ENCODE results near the gene DNAJC15. TPM values are rescaled to one million over a fixed set of nuclear protein-coding genes. Genes with fewer than 3 reads are reported as not detected.
A peak's percentile ranks its signal among the peaks of the same experiment; 100 is the strongest.

DNAJC15 gene
- total RNA-seq: 1 to 10 TPM; 1.4 to 8.2 TPM

GRCh38 chr13:43023289-43023963 lies at the start of gene DNAJC15:
DNAJC15 (plus strand) TSS chr13:43023586; CDS start chr13:43023627, 41 bp downstream.
- TF ChIP-seq CTCF (IDR thresholded peaks at IDR 0.05) (no peak), POLR2AphosphoS5 (IDR thresholded peaks at IDR 0.05) (peak; percentile 58), POLR2A (IDR thresholded peaks at IDR 0.05) (no peak)
- peak within 1 kb of the TSS; percentile 47 to 71 for H3K27ac ChIP-seq
- intact Hi-C loops (cut with DNase I): no loop called here
- no peaks in the 10 kb centered on the region for H3K4me1 ChIP-seq (replicated peaks)
- peak within 1 kb of the TSS; percentile 42 to 44 for H3K4me3 ChIP-seq
- DNase-seq (ENCODE audit: low spot score): peak; percentile 58
- 41% methylated on average over 44 of the region's 48 CpGs for WGBS
- no peaks in the 10 kb centered on the region for H3K9me3 ChIP-seq
- no peaks in the 10 kb centered on the region for H3K36me3 ChIP-seq
- no peaks in the 10 kb centered on the region for H3K27me3 ChIP-seq (replicated peaks; ENCODE audit: insufficient read depth)

- H3K27ac ChIP-seq: no peak overlapping the region
- intact Hi-C loops (cut with DNase I): no loop called here
- no peaks in the 10 kb centered on the region for H3K9me3 ChIP-seq
- TF ChIP-seq CTCF (IDR thresholded peaks at IDR 0.05) (no peak), POLR2AphosphoS5 (IDR thresholded peaks at IDR 0.05) (no peak), POLR2A (IDR thresholded peaks at IDR 0.05) (no peak)
- no peak for DNase-seq (ENCODE audit: low spot score)
- H3K27me3 ChIP-seq (replicated peaks; ENCODE audit: insufficient read depth): no peaks in the 10 kb centered on the region
- H3K4me1 ChIP-seq (replicated peaks): no peaks in the 10 kb centered on the region
- no peak overlapping the region for H3K4me3 ChIP-seq
- WGBS: 84% methylated on average over 3 of the region's 3 CpGs
- no peaks in the 10 kb centered on the region for H3K36me3 ChIP-seq
Measured at GRCh38 chr13:42976066-42976465, 47.3 kb upstream of the DNAJC15 start.

GRCh38 chr13:42977219-42977659 lies 46.1 kb upstream of the DNAJC15 start:
- H3K36me3 ChIP-seq: no peaks in the 10 kb centered on the region
- H3K27me3 ChIP-seq (replicated peaks; ENCODE audit: insufficient read depth): no peaks in the 10 kb centered on the region
- 96% methylated on average over 1 of the region's 1 CpG for WGBS
- intact Hi-C loops (cut with DNase I): no loop called here
- no peak overlapping the region for H3K27ac ChIP-seq
- no peak overlapping the region for H3K4me3 ChIP-seq
- no peaks in the 10 kb centered on the region for H3K9me3 ChIP-seq
- H3K4me1 ChIP-seq (replicated peaks): no peaks in the 10 kb centered on the region
- DNase-seq (ENCODE audit: low spot score): no peak
- TF ChIP-seq POLR2AphosphoS5 (IDR thresholded peaks at IDR 0.05) (no peak), POLR2A (IDR thresholded peaks at IDR 0.05) (no peak), CTCF (IDR thresholded peaks at IDR 0.05) (no peak)

- no peak for DNase-seq (ENCODE audit: low spot score)
- intact Hi-C loops (cut with DNase I): no loop called here
- Histone ChIP-seq H3K36me3 (no peaks in the 10 kb centered on the region), H3K27ac (no peak overlapping the region), H3K4me1 (replicated peaks) (no peaks in the 10 kb centered on the region), H3K9me3 (no peaks in the 10 kb centered on the region), H3K4me3 (no peak overlapping the region), H3K27me3 (replicated peaks; ENCODE audit: insufficient read depth) (no peaks in the 10 kb centered on the region)
- 46% methylated on average over 3 of the region's 3 CpGs for WGBS
- TF ChIP-seq CTCF (IDR thresholded peaks at IDR 0.05) (no peak), POLR2A (IDR thresholded peaks at IDR 0.05) (no peak), POLR2AphosphoS5 (IDR thresholded peaks at IDR 0.05) (no peak)
Measured at GRCh38 chr13:42981317-42981716, 42.1 kb upstream of the DNAJC15 start.

GRCh38 chr13:42981853-42982252 lies 41.5 kb upstream of the DNAJC15 start:
- intact Hi-C loops (cut with DNase I): no loop called here
- no peak for TF ChIP-seq CTCF (IDR thresholded peaks at IDR 0.05)
- TF ChIP-seq POLR2AphosphoS5 (IDR thresholded peaks at IDR 0.05): no peak
- TF ChIP-seq POLR2A (IDR thresholded peaks at IDR 0.05): no peak
- 78% methylated on average over 1 of the region's 1 CpG for WGBS

More at GRCh38 chr13:42981853-42982252, 41.5 kb upstream of the DNAJC15 start:
- no peak for DNase-seq (ENCODE audit: low spot score)
- H3K9me3 ChIP-seq: no peaks in the 10 kb centered on the region
- H3K4me1 ChIP-seq (replicated peaks): no peaks in the 10 kb centered on the region
- no peaks in the 10 kb centered on the region for H3K36me3 ChIP-seq
- H3K27ac ChIP-seq: no peak overlapping the region
- H3K4me3 ChIP-seq: no peak overlapping the region
- no peaks in the 10 kb centered on the region for H3K27me3 ChIP-seq (replicated peaks; ENCODE audit: insufficient read depth)
